COR-L47 (cell line): Measurements from ENCODE around the gene ROBO1.
"Not testable (repeated sequence)": the region's sequence is repeated elsewhere in the genome, so short reads cannot be mapped to it uniquely, and the experiment has no call there.

Source experiments
- DNase-seq: peaks from one replicate; lab custom pipeline; 2025; lab: John Stamatoyannopoulos, UW

Gene ROBO1

DNA sequence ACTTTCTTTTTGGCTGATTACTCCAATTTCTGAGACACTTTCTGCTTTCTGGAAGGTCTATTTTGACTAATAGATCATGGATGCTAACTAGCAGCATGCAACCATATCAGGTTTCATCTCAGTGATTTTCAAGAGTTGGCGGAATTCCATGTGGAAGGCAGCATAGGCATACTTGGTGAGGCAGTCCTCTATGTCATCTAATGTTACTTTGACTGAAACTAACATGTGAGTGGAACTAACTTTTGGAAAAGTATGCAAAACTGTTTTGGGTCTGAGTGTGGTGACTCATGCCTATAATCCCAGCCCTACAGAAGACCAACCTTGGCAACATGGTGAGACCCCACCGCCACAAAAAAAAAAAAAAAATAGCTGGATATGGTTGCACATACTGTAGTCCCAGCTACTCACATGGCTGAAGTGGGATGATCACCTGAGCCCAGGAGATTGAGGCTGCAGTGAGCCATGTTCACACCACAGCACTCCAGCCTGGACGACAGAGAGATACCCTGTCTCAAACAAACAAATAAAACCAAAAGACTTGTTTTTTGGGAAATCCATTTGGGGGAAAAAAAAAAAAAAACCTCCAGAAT is 1033.7 kb downstream of the ROBO1 start:
- peak; percentile 17 for DNase-seq

- no peak for DNase-seq
These were observed 1034.9 kb downstream of the ROBO1 start for GRCh38 chr3:78732893-78733292.

GRCh38 chr3:78732471-78732870 is 1035.3 kb downstream of the ROBO1 start:
- DNase-seq: no peak

DNA sequence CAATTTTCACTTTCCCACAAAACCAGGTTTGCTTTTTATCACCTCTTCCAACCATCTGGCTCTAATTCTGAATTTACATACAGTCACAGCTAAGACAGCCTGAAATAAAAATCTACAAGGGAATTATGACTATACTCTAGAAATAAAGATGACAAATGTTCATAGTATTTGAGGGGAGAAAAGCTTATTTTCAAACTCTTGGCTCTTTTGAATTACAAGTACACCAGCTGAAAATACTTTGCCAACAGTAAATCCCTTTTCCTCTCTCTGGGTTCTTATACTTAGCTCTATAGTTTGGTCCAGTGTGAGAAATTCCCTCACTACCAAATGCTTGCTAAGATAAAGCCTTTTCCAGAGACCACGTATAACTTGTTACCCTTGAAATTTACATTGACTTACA is 1037.9 kb downstream of the ROBO1 start:
- no peak for DNase-seq

DNA sequence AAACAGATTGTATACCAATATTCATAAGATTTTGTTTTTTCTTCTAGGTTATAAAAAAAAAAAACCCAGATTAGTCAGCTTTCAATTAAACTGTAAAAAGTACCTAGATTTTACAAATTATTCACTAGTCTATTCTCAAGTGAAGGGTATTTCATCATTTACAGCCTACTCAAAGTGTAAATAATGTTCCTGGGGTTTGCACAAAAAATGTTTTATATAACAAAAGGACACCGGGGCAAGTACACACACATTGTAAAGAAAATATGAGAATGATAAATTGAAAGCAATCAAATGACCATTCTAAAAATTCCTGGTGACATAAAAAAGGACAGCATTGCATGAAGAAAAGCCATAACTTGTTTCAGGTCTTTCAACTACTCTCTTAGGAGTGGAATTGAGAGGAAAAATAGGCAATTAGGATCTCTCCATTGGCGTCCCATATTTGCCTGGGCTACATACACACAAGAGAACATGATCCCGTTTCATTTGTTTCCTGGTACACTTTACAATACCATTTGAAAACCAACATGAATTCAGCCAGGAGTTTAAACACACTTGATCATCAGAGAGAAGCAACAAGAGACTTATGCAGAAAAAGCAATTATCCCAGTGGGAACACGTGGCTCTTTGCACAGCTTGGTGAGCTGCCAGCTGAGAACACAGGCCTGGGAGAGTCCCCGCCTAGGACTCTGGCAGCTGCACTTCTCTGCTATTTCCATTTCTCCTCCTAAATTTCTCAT is 1039.2 kb downstream of the ROBO1 start:
- peak; percentile 90 for DNase-seq

- DNase-seq: no peak
These were observed 1041.3 kb downstream of the ROBO1 start for GRCh38 chr3:78726545-78726944.

DNA sequence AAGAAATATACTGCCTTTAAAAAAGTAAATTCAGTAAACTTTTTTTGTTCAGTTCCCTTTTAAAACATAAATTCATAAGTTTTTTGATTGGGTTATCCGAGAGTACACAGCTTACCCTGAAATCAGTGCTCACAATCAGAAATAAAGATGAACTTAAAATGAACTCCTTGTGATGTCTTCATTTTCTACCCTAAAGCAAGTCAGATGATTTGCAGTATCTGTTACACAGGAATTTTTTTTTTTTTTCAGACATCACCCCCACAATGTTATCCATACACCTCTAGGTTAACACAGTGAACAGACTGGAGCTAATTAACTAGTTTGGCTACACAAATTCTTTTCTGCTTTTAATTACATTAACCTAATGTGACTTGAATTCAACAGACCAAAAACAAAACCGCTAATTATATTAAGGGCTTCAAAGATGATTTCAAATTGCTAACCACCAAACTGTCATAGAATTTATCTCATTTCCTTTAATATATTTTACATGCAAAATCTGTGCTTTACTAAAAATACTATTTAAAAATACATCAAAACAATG is 1042.0 kb downstream of the ROBO1 start:
- DNase-seq: peak; percentile 1

- DNase-seq: no peak
These were observed 1042.9 kb downstream of the ROBO1 start for GRCh38 chr3:78724859-78725258.

DNA sequence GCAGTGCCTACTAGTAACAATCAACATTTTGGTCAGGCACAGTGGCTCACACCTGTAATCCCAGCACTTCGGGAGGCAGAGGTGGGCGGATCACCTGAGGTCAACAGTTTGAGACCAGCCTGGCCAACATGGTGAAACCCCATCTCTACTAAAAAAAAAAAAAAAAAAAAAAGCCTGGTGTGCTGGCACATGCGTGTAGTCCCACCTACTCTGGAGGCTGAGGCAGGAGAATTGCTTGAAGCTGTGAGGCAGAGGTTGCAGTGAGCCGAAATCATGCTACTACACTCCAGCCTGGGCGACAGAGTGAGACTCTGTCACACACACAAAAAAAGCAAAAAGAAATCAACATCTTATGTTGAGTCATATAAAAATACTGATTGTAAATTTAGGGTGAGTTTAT is 1043.4 kb downstream of the ROBO1 start:
- not testable (repeated sequence) for DNase-seq

GRCh38 chr3:78721771-78722543 is 1045.8 kb downstream of the ROBO1 start:
- DNase-seq: no peak

- DNase-seq: no peak
These were observed 1049.1 kb downstream of the ROBO1 start for GRCh38 chr3:78718707-78719106.

DNA sequence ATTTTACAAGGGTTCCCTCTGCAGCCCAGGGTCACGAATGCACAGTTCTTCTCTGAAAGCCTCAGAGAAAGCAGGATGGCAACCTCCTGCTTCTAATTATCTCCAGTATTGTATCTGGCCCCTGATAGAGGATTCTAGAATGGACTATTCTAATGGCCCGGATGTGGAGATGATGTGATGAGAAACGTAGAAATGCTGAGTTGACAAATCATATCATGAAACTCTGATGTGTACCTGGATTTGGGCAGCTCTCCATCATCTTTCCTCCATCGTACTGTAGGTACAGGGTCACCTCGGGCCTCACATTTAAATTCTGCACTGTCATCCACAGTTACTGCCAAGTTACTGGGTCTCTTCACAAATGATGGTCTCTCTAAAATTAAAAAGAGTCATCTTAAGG is 1050.8 kb downstream of the ROBO1 start:
- DNase-seq: no peak

DNA sequence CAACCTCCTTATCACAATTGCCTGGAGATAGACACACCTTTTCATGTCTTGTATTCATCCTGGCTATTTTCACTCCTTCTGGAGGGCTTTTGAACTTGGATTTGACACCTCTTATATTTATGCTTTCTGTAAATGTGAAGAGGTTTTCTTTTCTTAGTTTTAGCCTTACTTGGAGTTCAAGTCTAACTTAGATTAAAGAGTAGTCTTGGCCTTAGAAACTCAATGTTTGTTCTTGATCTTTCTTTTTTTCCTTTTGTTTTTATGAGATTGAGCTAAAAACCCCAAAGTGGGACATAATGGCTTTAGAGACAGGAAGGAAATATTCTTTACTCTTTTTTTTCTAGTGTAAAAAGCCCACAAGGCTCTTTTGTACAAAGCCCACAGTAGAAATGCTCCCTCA is 1054.9 kb downstream of the ROBO1 start:
- no peak for DNase-seq

GRCh38 chr3:78712270-78712669 is 1055.5 kb downstream of the ROBO1 start:
- no peak for DNase-seq

- no peak for DNase-seq
These were observed 1059.2 kb downstream of the ROBO1 start for GRCh38 chr3:78708565-78709073.

DNA sequence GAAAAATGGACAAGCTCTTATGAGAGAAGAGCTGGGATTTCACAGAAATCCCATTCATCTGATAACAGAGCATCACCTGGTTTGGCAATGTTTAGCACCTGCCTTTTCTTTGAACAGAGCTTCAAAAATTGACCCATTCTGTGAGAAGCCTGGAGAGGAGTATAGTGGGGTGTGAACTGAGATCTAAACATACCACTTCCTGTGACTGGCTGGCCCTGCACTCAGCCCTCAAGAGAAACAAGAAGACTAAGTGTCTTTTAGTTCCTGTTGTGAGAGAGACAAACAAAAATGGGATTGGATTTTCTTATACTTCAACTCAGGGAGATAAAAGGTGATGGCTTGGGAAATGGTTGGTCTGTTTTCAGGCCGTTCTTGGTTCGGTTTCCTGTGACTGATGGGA is 1060.2 kb downstream of the ROBO1 start:
- DNase-seq: no peak

- no peak for DNase-seq
These were observed 1060.8 kb downstream of the ROBO1 start for GRCh38 chr3:78706906-78707523.

- no peak for DNase-seq
These were observed 1063.9 kb downstream of the ROBO1 start for GRCh38 chr3:78703944-78704343.

DNA sequence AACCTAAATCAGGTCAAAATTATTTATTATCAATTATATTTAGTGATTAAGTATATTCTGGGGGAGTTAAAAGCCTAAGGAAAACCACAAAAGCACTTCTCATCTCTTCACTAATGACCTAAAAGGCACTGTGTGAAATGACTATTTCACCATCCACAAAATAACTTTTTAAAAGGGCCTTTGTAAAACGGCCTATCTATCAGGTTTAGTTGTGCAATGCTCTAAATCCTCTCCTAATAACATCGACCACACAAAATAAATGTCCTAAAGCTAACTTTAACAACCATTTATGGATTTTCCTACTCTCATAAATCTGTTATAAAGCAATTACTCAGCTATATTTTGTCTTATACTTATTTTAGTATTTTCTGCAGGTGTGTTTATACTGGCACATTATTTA is 1066.3 kb downstream of the ROBO1 start:
- DNase-seq: no peak

GRCh38 chr3:78698431-78698830 is 1069.4 kb downstream of the ROBO1 start:
- no peak for DNase-seq

- no peak for DNase-seq
These were observed 1070.4 kb downstream of the ROBO1 start for GRCh38 chr3:78697426-78697825.

GRCh38 chr3:78690766-78691165 is 1077.0 kb downstream of the ROBO1 start:
- DNase-seq: no peak
